ENCODE measurements around the gene MAPK11.

The MAPK11 gene

DNA sequence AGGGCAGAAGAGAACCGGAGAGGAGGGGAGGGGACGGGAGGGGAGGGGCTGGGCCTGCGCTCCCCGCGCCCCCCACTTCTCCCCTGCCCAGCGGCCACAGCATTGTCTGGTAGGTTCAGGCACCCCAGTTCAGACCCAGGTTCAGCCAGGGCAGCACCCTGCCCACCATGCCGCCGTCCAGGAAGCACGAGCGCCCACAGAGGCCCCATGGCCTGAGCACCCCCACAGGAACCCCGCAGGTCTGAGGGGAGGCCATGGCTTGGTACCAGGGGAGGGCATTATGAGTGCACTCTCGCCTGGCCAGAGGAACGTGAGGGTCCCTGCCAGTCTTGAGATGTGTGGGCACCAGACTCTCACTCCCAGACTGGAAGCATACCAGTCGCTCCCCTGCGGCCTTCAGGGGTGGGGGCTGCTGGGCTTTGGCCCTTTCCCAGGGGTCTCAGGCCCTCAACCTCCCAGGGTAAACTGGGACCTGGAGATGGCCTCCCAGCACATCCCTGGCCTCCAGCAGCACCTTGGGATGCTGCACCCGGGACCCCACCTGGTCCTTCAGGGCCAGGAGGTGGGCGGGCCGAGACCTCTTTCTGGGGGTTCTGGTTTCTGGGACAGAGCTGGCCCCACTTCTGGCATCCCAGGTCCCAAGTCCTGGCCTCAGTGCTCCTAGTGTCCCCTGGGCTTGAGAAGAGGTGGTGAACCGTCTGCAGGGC is 37.9 kb upstream of the MAPK11 start:
- DNase-seq (ENCODE audit: low spot score) = no peak

DNA sequence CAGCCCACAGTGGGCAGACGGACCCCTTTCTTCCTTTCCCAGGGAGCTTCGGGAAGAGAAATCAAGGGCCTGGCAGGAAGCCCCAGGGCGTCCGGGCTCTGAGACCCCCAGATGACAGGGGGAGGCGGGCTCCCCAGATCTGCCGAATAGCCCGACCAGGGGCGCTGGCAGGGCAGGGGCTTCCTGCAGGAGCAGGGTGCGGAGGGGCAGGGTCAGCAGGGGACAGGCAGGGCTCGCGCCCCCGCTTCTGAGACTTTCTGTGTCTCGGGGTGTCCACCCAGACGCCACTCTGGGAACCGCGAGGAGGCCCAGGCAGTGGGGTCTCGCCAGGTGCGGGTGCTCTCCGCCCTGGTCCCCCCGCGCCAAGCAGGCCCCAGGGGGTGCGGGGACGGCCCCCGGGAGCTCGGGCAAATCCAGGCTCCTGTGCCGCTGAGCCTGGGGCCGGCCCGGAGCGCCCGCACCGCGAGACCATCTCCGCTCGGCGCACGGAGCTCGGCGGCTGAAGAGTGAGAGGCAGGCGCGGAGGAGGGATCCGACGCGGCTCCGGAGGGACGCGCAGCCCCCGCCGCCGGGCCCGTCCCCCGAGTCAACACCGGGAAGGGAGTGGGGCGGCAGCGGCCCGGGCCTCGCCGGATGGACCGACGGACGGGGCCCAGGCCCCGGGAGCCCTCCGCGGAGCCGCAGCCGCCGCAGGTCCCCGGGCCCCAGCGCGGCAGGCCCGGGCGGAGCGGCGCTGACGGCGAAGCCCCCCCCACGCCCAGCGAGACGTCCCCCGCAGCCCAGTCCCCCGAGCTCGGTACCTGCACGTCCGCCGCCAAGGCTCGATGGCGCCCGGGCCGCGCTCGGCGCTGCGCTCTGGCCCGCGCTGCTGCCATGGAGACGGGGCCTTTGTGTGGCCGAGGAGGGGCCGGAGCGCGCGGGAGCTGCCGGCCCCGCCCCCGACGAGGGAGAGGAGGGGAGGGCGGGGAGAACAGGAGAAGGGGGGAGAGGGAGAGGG is 36.9 kb upstream of the MAPK11 start, which contains the start of gene PLXNB2:
TSS of gene PLXNB2 (minus strand) at position 894 of the 997 bp plus-strand sequence. CDS start 17,062 bp downstream, outside the sequence.
- no peak for DNase-seq (ENCODE audit: low spot score)

DNA sequence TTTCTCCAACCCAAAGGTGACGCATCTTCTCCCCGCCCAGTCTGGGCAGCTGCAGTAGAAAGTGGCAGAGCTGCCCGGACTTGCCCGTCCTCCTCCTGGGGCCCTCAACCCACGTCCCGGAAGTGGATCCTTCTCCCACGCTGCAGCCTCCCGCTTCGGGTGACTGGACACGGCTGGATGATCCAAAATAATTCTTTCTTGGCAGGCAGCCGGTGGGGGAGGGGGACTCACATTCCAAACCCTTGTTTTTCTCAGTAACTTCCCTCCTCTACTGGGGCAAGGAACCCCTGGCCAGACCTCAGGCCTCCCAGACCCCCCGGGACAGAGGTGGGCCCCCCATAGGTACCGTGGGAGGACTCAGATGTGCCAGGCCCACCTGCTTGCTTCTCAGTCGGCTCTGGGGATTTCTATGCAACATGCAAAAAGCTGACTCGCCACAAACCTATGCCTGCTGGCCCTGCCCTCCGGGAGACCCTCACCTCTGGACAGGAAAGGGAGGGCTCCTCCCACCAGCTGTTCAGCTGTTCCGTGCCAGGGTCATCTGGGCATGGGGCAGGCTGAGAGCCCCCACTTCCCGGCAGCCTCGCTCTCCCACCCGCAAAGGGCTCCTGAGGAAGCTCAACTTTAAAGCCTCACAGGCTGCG is 35.9 kb upstream of the MAPK11 start:
- DNase-seq (ENCODE audit: low spot score) = no peak

DNA sequence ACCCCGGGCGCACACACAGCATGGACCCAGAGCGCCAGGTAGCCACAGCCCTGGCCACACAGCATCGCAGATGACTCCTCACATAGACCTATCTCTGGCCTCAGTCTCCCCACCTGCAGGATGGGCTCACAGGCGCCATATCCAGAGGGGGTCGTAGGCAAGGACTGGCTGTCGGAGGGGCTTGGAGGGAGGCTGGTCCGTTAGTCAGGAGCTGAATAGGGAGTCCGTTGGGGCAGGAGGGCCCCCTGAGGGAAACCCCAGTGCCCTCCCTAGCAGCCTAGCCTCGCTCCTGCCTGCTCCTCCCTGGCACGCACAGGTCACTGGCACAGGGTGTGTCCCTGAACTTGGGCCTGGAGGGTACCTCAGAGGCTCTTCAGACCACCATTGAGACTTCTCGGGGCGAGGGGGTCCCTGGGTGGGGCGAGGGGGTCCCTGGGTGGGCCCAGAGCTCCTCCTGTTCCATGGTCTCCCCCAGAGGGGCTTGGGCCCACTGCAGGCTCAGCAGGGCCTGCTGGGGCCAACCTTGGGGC is 35.3 kb upstream of the MAPK11 start:
- DNase-seq (ENCODE audit: low spot score) = no peak

DNA sequence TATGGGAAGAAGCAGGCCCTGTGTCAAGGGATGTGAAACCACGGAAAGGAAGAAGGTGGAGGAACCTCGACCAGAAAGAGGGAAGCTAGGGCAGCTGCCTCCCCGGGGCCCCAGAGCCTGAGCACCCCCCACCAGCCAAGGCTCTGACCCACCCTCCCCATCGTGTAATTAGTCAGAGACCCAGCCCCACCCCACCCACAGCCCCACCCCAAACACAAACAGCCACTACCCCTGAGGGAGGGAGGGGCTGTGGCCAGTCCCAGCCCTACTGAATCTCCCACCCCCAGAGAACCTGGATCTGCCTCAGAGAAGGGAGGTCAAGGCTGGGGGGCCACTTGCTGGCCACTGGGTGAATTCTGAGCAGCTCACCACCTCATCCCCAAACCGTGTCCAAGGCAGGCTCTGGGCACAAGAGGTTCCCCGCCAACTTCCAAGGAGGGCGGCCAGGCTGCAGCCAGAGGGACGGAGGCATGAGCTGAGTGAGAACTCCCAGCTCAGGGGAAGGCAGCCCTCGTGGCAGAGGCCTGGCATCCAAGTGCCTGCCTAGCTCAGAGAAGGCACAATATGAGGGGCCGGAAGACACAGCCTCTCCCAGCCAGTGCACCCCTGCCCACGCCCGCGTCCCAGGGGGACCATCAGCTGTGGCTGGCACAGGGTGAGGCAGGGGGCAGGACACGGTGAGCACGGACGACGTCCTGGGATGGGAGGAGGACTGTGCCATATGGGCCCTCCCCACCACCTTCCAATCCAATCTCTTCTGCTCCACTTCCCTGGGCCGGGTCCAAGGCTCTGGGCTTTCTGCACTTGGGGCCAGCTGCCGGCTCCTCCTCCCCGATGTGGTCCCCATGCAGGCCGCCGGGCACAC is 34.6 kb upstream of the MAPK11 start:
- no peak for DNase-seq (ENCODE audit: low spot score)

DNA sequence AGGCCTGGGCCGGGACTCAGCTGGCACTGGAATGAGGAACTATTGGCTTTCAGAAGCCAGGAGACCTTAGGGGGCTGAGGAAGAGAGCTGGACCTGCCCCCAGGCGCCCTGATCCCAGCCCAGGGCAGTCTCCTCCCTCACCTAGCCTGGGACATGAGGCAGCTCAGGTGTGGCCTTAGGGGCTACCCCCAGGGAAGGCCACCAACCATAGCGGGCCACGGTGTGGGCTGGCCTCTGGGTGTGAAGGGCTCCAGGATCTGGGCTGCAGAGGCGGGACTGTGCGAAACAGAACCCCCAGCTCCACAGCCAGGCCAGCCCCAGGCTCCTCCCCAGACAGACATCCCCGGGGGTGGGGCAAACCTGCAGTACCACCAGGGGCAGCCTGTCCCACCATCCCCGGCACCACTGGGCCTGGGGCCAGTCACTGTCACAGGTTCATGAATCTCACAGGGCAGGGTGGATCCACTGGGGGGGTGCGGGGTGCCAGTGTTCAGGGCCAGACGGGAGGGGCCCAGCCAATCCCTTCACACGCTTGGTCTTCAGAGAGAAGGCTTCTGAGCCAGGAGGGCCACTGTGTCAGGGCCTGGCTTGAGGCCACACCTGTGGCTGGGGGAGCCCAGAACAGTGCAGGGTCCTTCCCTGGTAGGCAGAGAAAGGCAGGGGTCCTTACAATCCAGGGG is 33.8 kb upstream of the MAPK11 start:
- no peak for DNase-seq (ENCODE audit: low spot score)

DNA sequence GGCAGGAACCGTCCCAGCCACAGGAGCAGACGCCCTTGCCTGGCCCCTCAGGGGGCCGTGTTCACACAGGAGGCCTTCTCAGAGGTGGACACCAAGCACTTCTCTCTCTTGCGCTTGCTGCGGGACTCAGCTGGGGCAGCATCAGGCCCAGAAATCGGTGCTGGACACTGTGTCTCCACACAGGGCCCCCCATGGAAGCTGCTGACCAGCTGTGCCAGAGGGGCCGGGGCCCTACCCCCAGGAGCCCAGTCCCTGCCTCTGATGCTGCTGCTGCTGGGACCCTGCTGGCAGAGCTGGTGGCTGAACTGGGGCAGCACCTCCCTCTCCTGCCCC is 33.3 kb upstream of the MAPK11 start:
- no peak for DNase-seq (ENCODE audit: low spot score)

DNA sequence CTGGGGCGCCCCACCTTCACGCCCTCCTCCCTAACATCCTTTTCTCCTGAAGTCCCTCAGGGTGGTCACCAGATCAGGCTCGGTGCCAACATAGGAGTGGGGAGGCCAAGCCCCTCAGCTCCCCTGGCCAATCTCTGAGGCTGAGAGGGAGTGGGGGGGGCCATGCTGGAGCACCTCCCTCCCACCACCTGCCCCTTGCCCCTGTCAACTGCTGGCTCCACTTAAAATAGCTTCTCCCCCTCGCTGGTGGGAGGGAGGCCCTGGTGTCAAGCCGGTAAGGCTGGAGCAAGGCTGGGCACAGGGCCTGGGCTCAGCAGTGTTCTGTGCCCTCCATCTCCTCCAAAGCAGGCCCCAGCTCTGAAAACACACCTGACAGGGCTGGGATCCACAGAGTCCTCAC is 32.4 kb upstream of the MAPK11 start:
- no peak for DNase-seq (ENCODE audit: low spot score)

DNA sequence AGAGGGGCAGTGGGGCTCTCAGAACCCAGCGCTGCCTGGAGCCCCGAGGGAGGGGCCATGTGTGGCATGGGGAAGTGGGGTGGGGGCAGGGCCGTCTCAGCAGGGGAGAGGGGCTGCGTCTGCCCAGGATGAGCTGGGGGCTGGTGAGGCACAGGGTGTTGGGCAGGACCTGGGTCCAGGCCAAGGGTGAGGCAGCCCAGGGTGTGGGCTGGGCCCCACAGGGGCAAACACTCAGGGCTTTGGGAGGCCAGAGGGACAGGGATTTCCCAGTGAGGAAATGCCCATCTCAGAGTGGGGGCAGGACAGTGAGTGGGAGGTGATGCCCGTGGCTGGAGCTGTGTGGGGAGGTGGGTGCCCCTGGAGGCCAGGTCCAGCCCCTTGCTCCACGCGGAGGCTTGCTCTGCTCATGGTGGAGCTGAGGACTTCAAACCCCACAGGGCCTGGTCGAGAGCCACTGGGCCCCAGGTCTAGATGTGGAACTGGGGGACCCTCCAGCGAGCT is 31.9 kb upstream of the MAPK11 start:
- DNase-seq (ENCODE audit: low spot score) = no peak

DNA sequence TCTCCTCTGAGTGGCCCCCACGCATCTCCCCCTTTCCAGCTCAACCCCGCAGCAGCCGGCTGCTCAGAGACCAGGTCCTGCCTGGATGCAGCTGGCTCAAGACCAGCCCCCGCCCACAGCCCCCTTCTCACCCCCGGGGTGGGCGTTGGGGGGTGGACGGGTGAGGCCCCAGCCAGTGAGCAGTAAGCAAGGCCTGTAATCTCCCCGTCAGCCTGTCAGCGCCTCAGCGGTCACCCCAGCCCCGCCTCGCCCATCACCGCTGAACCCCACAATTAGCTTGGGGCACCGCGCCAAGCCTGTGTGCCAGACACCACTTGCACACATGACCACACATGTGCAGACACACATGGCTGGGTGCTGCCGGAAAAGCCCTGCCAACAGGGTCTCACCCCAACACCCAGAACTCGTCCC is 31.4 kb upstream of the MAPK11 start:
- DNase-seq (ENCODE audit: low spot score) = no peak

DNA sequence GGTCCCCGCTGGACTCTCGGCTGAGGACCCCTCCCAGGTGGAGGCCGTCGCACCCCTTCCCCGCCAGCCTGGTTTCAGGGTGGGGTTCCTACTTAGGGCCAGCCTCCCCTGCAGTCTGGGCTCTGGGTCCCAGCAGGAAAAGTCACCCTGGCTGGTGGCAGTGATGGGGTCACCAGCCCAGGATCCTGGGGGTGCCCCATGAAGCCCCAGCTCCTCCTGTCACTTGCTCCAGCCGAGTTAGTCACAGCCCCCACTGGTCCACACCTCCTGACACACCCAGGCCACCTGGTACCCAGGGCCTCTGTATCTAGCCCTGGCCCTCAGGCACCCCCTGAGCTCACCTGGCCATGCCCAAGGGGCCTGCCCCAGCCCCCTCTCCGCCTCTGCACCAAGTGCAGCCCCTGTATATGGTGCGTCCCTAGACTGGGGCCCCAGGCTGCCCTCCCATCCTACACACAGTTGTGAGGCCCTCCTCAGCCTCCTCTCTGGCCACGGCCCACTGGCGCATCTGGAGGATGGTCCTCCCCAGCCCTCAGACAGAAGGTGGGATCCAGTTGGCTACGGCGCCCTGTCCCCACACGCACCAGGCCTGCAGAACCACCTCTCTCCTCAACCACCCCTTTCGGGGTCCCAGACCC is 30.6 kb upstream of the MAPK11 start:
- no peak for DNase-seq (ENCODE audit: low spot score)

DNA sequence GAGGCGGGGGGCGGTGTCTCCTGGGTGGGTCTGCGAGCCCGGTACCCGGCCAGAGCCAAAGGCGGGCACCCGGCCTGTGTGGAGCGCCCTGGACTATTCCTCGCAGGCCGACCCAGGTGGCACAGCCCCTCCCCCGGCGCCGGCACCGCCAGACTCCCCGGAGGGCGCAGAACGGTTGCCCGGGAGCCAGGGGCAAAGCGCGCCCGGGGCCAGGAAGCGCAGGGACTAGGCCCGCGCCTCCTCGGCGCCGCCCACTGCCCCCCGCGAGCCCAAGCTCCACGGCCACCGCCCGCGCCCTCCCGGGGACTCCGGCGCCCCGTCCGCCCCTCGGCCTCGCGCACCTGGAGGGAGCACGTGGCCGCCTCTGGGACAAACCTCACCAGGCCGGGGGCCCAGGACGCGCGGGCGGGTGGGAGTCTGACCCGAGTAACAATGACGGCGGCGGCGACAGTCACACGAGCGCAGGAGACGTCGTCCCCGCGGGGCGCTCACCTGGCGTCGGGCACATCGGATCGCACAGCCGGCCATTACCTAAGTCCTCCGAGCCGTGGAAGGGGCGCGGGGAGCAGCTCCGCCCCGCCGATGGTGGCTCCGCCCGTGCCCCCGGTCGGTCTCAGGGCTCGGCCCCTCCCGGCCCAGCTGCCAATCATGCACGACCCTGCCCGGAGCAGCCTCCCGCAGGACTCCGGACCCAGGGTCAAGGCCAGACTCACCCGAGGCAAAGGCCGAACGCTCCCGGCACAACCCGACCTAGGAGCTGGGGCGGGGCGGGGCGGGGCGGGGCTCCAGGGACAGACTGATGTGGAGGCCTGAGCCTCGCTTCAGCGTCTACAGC is 29.8 kb upstream of the MAPK11 start:
- DNase-seq (ENCODE audit: low spot score) = no peak

DNA sequence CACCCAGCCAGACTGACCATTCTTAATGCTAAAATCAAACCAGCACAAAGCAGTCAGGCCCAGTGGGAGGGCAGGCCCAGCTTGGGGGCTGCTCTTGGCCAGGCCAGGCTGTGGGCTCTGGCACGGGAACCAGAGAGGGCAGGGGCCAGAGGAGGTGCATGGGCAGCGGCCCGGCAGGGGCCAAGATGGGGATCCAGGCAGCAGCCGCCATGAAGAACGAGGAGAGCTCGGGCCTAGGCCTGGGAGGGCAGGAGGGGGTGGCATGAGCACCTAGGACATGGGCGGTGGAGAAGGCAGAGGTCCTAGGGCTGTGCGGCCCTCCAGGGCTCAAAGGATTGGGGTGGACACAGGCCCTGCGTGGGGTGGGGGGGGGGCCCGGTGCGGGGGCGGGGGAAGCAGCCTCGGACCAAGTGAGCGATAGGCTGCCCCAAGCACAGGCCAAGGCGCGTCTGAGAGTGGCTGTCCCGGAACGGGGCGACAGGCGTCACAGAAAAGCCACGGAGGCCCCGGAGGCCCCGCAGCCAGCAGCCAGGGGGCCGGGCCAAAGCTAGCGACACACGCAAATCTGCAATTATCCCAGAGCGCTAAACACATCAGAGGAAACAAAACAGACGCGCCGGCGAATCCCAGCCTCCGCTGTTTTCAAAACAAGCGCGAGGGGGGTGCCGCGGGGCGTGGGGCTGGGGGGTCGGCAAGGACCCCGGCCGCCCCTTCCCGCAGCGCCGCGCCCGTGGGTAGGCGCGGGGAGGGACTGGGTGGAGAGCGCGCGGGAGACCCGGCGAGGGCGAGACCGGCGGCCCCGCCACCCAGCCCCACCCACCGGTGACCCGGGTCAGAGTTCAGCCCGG is 29.0 kb upstream of the MAPK11 start:
- DNase-seq (ENCODE audit: low spot score) = no peak

DNA sequence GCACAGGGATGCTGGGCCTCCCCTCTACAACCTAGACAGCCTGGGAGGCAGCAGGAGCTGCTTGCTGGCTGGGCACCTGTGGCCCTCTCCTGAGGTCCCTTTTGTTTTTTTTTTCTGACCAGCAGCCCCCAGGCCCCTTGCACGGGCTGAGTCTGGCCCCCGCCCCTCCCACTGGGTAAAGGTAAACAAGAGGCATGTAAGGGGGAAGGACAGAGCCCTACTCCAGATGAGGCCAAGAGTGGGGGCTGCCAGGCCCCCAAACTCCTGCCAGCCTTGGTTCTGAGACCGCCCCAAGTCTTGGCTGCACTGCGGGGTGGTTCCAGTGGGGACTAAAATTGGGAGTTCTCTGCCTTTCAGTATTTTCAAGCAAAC is 28.1 kb upstream of the MAPK11 start:
- DNase-seq (ENCODE audit: low spot score) = no peak

DNA sequence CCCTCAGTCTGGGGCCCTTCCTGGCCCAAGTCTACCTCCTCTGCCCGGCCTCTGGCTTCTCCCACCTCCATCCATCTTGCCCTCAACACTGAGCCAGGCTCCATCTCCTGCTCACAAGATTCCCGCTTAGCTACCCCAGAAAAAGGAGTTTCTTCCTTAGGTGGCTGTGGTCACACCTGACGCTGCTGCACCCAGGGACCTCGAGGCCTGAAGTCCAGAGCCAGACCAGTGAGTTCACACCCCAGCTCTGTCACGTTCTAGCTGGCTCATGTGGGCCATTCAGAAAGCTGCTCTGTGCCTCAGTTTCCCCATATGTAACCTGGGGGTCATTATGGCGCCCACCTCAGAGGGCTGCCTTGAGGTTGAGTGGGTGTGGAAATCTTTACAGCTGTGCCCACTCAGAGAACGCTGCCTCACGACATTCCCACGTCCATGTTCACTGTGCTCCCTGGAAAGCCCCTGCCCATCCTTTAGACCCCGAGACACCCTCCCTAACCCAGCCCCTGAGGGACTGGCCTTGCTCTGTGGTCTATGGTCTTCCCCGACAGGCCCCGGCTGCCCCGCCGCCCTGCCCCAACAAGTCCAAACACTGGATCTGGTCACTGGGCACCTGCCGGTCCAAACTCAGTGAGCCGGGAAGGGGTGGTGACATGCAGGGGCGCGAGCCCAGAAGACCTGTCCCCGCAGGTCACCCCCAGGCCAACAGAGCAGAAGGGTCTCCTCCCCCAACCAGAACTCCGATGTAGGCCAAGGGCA is 27.5 kb upstream of the MAPK11 start:
- DNase-seq (ENCODE audit: low spot score) = no peak

DNA sequence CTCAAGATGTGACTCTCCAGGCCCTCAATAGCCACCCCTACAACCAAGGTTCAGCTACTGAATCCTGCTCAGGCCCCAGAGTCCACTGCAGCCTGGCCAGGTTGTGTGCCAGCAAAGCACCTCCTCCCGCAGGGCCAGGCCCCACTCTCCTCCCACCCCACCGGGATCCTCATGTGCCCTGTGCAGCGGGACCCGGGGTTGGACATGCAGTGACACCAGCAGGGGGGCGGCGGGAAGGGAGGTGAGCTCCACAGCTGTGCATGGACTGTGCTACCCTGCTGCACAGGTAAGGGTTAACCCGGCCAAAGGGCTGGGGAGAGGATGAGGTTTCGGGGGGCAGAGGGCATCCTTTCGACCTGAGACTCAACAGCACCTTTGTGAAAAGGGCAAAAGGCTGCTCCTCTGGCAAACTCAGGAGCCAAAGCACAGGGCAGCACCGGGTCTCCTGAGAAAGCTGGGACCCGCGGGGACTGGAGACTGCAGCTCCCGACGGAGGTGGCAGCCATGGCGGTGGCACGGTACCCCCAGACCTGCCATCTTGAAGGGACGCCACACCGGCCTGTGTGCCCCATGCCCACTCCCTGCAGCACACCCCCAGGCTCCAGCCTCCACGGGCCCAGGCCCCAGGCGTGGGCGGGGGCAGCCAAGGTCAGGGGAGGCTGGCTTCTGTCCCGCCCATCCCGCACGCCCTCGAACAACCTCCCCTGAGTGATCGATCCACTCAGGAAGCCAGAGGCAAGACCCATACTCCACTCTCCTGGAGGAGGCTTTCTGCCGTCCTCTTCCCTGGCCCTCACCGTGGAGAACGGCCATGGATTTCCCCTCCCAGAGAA is 26.7 kb upstream of the MAPK11 start:
- DNase-seq (ENCODE audit: low spot score) = no peak

DNA sequence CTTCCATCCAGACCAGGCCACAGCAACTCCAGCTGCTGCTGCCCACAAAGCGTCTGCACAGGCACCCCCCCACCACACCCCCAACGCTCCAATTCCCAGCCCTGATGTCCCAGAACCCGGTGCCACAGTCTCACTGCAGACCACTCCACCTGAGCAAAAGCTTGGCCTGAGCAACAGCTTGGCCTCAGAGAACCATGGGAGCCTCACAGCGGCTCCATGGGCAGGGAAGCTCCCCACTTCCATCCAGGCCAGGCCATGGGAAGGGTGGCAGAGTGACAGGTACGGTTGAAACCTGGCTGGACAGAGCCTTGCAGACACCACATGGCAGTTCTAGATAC is 24.1 kb upstream of the MAPK11 start:
- no peak for DNase-seq (ENCODE audit: low spot score)
